Activated CD4-positive, alpha-beta T cell treated with anti-CD3 and anti-CD28 coated beads for 48 hours (primary cell): ENCODE results near the gene C4orf50.

ENCODE experiments used
- DNase-seq: peaks from one replicate; pipeline ENCODE4 v3.0.0-alpha.2; 2020

The C4orf50 gene

DNA sequence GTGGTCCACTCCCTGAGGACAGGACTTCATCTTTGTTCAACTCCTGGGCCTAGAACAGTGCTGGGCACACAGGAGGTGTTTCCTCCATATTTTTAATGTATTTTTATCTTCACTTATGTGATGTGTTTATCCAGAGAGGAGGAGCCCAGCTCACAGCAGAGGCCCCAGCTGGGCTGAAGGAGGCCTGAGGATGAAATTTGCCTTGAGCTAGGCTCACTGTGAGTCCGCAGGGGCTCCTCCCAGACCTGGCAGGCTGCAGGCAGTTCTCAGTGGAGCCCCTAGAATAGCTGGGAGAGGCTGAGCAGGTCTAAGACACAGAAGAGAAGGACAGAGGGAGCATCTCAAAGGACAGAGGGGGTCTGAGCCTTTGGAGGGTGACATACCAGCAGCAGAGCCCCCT lies 26.8 kb downstream of the C4orf50 start:
- DNase-seq, result no peak

DNA sequence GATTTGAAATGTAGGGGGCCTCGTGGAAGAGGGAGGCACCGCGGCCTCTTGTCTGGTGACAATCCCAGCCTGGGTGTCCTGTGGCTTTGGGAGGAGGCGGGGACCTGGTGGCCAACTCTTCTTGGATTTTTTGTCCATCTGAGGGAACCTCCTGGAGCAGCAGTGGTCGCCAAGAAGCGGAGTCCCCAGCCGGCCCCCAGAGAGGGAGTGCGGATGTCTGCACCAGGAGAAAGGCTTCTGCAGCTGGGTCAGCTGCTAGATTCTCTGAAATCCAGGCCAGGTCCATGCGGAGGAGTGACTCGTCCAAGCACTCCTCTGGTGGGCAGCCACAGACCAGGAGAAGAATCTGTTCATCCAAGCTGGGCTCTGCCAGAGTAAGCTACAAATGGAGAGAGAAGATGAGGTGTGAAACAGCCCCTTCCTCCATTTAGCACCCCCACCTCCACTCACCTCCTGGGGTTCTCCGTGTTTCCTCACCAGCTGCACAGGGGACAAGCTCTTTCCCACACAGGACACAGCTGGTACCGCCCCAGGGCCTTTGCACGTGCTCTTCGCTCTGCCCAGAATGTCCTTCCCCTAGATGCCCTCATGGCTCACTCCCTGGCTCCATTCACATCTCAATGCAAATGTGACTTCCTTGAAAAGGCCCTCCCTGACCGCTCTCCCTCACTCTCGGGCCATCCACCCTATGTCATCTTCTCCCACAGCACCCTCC lies 27.6 kb downstream of the C4orf50 start:
- DNase-seq, result no peak

DNA sequence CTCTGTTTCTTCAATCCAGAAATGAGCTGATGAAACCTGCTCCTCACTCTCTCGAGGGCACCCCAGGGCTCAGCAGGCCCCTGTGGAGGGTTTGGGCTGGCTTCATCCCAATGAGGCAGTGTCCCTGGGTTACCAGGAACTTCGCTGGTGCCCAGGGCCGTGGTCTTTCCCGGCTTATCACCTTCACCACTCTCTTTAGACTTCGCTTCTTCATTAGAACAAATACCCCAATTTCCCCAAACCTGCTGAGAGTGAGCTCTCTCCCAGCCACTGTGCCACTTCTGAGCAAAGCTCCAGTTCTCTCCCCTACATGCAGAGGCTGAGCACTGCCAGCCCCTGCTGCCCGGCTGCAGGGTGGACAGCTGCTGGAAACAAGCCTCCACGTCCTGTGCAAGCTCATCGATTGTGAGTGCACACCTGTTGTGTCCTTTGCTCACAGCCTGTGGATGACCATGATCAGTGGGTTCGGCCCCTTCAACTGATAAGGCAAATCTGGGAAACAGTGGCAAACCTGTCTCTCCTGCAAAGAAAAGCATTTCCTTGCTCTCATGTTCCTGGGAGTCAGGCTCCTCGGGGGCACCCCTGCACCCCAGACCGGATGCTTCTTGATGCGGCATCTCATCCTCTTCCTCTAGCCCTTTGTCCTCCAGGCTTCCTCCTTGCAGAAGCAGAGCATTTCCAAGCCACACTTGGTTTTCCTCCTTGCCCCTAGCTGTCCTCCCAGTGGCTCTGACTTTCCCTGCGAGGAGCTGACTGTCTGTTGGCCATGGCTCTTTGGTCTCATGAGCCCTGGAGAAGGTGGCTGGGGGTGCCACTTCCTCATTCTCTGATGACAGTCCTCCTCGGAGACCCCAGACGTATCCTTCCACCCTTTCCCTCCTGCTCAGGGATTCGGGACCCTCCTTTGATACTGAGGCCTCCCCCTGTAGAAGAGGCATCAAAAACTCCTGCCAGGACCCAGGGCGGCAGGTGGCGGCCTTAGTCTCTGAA lies 28.7 kb downstream of the C4orf50 start:
- DNase-seq, result no peak

GRCh38 chr4:5988086-5988845 lies 30.0 kb downstream of the C4orf50 start:
- DNase-seq, result no peak

- DNase-seq, result no peak
These were observed 33.4 kb downstream of the C4orf50 start for GRCh38 chr4:5984843-5985242.

- no peak for DNase-seq
These were observed 35.9 kb downstream of the C4orf50 start for GRCh38 chr4:5982156-5982973.

DNA sequence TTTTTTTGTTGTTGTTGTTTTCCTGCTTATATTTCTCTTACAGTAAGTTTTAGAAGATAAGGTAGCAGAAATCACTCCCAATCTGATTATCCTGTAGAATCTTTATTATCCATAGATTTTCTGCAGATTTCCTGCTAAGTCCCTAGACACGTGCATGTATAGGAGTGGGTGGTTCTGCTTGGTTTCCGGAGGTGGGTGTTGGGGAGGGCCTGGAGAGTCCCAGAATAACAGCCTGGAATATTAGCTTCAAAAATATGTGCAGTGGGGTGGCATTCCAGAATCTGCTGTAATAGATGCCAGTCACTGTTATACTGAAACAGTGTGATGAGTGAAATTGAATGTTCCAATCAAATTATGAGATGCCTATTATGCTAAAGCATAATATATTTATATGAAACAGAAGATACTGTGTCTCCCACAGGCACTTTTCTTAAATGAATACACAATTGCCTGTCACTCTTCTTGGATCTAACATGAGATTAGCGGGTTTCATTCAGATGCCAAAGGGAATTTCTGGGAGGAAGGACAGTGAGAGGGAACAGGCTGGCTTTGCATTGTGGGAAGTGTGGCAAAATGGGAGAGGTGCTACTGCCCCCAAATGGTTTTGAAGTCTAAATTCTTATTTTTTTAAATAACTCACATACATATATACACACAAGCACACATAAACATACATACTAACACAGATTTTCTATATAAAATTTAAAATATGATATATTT lies 37.6 kb downstream of the C4orf50 start:
- no peak for DNase-seq

- DNase-seq, result no peak
These were observed 38.2 kb downstream of the C4orf50 start for GRCh38 chr4:5979981-5980380.

- DNase-seq, result no peak
These were observed 41.3 kb downstream of the C4orf50 start for GRCh38 chr4:5976921-5977320.

GRCh38 chr4:5976431-5976830 lies 41.8 kb downstream of the C4orf50 start:
- DNase-seq, result no peak

DNA sequence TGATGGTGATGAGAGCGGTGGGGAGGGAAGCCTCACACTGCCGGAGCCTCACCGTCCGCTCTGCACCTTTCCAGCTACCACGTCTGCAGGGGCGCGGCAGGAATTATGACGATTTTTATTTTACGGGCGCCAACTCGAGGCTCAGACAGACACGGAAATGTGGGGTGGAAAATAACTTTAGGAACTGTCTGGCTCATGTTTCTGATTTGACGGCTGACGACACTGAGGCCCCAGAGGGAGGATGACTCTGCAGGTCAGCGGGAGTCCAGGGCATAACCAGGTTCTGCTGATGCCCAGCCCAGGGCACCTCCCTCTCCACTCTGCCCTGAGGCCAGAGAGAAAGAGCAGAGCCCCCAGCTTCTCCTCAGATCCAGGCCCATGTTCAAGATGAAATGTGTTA lies 43.9 kb downstream of the C4orf50 start:
- no peak for DNase-seq

GRCh38 chr4:5973486-5974220 lies 44.6 kb downstream of the C4orf50 start:
- no peak for DNase-seq

DNA sequence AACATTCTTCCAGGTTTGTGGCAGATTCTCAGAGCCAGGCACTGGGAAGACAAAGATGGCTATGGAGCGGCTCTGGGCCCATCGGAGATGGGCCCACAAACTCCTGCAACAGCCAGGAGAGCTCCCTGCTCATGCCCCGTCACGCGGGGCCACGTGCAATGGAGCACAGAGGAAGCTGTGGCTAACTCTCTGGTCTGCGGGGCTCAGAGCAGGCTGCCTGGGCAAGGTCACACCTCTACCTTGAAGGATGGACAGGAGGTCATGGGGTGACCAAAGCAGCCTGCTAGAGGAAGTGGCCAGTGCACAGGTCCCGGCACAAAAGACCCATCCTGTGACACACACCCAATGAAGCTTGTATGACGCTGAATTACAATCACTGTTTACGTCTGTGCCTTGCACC lies 45.2 kb downstream of the C4orf50 start:
- no peak for DNase-seq

DNA sequence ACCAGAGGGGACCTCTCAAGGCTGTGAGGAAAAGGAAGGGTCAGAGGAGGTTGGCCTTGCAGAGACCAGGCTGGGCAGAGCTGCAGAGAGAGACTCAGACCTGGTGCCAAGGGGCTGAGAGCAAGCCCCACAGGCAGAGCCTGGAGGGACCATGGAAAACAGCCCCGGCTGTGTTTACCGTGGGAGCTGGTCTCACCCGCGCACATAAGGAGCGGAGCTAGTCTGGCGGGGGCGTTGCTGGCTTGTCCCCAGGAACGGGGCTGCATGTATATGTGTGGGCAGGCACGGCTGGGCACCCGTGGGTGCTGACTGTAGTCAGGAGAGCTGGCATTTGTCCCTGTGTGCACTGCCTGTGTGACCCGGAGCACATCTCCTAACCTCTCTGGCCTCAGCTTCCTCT lies 45.7 kb downstream of the C4orf50 start:
- no peak for DNase-seq

DNA sequence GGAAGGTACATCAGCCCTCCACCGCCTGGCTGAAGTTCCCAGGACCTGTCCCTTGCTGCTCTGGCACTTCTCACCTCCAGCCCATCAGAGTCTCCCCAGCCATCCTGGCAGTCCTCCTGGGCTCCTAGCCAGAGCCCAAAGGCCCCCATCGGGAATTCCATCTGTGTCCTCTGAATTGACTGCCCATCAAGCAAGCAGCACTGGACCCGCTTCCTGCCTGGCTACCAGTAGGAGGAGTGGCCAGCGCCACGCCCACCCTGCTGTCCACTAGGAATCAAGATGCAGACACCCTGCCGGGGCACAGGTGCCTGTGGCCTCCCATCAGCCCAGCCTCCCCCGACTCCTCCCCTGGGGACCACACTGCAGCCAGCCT lies 47.2 kb downstream of the C4orf50 start:
- DNase-seq, result no peak

GRCh38 chr4:5970381-5971077 lies 47.7 kb downstream of the C4orf50 start:
- no peak for DNase-seq

GRCh38 chr4:5969777-5970176 lies 48.5 kb downstream of the C4orf50 start:
- DNase-seq, result no peak

DNA sequence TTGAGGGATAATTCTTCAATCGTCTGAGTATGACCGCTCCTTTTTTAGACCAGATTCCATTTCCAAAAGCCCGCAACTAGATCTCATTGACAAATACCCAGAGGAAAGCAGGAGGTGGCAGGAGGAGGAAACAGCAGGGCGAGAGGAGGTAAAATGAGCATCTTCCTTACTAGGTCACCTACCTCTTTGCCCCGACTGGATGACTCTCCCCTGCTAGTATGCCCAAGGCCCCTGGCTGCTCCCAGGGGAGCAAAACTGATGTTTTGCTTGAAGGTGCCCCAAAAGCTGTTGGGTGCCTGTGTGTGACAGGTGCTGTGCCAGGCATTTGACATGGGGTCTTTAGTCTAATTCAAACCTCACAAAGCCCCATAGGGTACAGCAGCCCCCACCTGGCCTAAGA lies 48.9 kb downstream of the C4orf50 start:
- DNase-seq, result no peak

DNA sequence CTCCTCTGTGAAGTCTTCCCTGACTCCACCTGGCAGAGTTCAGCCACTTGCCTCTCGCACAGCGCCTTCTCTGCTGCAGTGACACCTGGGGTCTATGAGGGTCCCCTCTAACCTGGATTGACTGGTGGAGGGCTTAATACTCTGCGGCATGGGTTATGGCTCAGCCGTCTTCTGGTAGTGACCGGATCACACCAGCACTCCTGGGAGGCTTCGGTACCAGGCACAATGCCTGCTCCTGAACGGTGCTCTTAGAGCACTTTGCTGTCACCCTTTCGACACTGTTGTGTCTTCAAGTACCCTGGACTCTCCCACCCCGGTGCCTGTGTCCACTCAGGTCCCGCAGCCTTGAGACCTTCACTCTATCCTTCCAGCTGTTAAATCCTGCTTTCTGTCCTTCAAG lies 50.0 kb downstream of the C4orf50 start:
- DNase-seq, result no peak

- no peak for DNase-seq
These were observed 50.4 kb downstream of the C4orf50 start for GRCh38 chr4:5967783-5968182.
